GM10248 (cell line): ENCODE measurements around the gene KDM4C.

Experiments used
- CTCF ChIA-PET: fragments of 300-600 bp; sonication (Branson Sonifier 250); formaldehyde crosslinking; extraction: SDS; loops from one replicate; lab custom pipeline; 2021; ENCODE audit warnings: antibody characterized with exemption; lab: Yijun Ruan, JAX
- POLR2A ChIA-PET: fragments of 350-650 bp; sonication (Branson Sonifier 250); formaldehyde crosslinking; extraction: SDS; loops from one replicate; lab custom pipeline; 2020; ENCODE audit warnings: antibody characterized with exemption; lab: Yijun Ruan, JAX
- DNase-seq: peaks from one replicate; pipeline ENCODE4 v3.0.0; 2012; ENCODE audit errors: extremely low spot score
- CTCF ChIP-seq: IDR thresholded peaks from 2 replicates; pipeline ENCODE4 v1.5.1; 2012; ENCODE audit warnings: mild to moderate bottlenecking, low read depth; ENCODE audit errors: extremely low read depth, missing control alignments, control extremely low read depth

KDM4C gene

GRCh38 chr9:7185612-7186011 is 427.8 kb downstream of the KDM4C start:
- no peak for TF ChIP-seq CTCF
- no peak for DNase-seq
- CTCF ChIA-PET = interaction anchor here (0.6 to 2.0 kb wide), 6 partner anchors 9 to 133 kb away, joined by 3 to 5 read pairs (median 4); no protein-coding TSS in a partner anchor
- POLR2A ChIA-PET = no interaction called here

GRCh38 chr9:7186175-7186574 is 428.4 kb downstream of the KDM4C start:
- CTCF ChIA-PET = interaction anchor here (1.5 to 2.0 kb wide), 4 partner anchors 9 to 133 kb away, joined by 4 to 5 read pairs (median 4); no protein-coding TSS in a partner anchor
- peak; percentile 38 for TF ChIP-seq CTCF

GRCh38 chr9:7192266-7192665 is 434.5 kb downstream of the KDM4C start:
- POLR2A ChIA-PET = no interaction called here
- DNase-seq = no peak
- no peak for TF ChIP-seq CTCF
- CTCF ChIA-PET = interaction anchor here (1.0 to 1.3 kb wide), 2 partner anchors 10 to 12 kb away, joined by 3 to 4 read pairs; no protein-coding TSS in a partner anchor

More at GRCh38 chr9:7186175-7186574, 428.4 kb downstream of the KDM4C start:
- POLR2A ChIA-PET = no interaction called here
- DNase-seq = no peak

GRCh38 chr9:7195526-7195925 is 437.8 kb downstream of the KDM4C start:
- CTCF ChIA-PET = no interaction called here
- no peak for DNase-seq
- POLR2A ChIA-PET = no interaction called here
- TF ChIP-seq CTCF = no peak

- TF ChIP-seq CTCF = no peak
- DNase-seq = no peak
- CTCF ChIA-PET = interaction anchor here (1.1 kb wide), 1 partner anchor 9 kb away, joined by 3 read pairs; no protein-coding TSS in a partner anchor
- POLR2A ChIA-PET = no interaction called here
These were observed 438.7 kb downstream of the KDM4C start for GRCh38 chr9:7196467-7196866.

GRCh38 chr9:7201196-7201595 is 443.4 kb downstream of the KDM4C start:
- no peak for DNase-seq
- TF ChIP-seq CTCF = no peak

GRCh38 chr9:7205806-7206205 is 448.0 kb downstream of the KDM4C start:
- CTCF ChIA-PET = no interaction called here
- no peak for DNase-seq
- POLR2A ChIA-PET = no interaction called here
- no peak for TF ChIP-seq CTCF

More at GRCh38 chr9:7201196-7201595, 443.4 kb downstream of the KDM4C start:
- ChIA-PET CTCF (interaction anchor here (1.1 kb wide), 1 partner anchor 13 kb away, joined by 5 read pairs; no protein-coding TSS in a partner anchor), POLR2A (no interaction called here)
